ENCODE measurements around the gene REP15.
A peak's percentile ranks its signal among the peaks of the same experiment; 100 is the strongest.
"Not testable (repeated sequence)": the region's sequence is repeated elsewhere in the genome, so short reads cannot be mapped to it uniquely, and the experiment has no call there.

REP15 gene

GRCh38 chr12:27696293-27696652 lies at the start of gene REP15:
Gene REP15, plus strand, starts transcription at chr12:27696447. Its CDS starts 116 bp downstream, at chr12:27696563.
- DNase-seq (ENCODE audit: low read depth), result no peak
- H3K4me3 ChIP-seq (ENCODE audit: control insufficient read depth, low read depth, low read length), result no peak within 1 kb of the TSS
- TF ChIP-seq CTCF (conservative IDR thresholded peaks at IDR 0.05; ENCODE audit: control insufficient read depth, insufficient read depth, low read depth, low read length), result no peak

GRCh38 chr12:27650011-27650410 lies 46.2 kb upstream of the REP15 start:
- H3K4me3 ChIP-seq (ENCODE audit: control insufficient read depth, low read depth, low read length), result no peak overlapping the region
- TF ChIP-seq CTCF (conservative IDR thresholded peaks at IDR 0.05; ENCODE audit: control insufficient read depth, insufficient read depth, low read depth, low read length), result no peak

GRCh38 chr12:27651201-27651600 lies 45.0 kb upstream of the REP15 start:
- H3K4me3 ChIP-seq (ENCODE audit: control insufficient read depth, low read depth, low read length), result no peak overlapping the region
- TF ChIP-seq CTCF (conservative IDR thresholded peaks at IDR 0.05; ENCODE audit: control insufficient read depth, insufficient read depth, low read depth, low read length), result no peak
- peak; percentile 46 for DNase-seq (ENCODE audit: low read depth)

More at GRCh38 chr12:27650011-27650410, 46.2 kb upstream of the REP15 start:
- no peak for DNase-seq (ENCODE audit: low read depth)

GRCh38 chr12:27652174-27652763 lies 44.0 kb upstream of the REP15 start:
- TF ChIP-seq CTCF (conservative IDR thresholded peaks at IDR 0.05; ENCODE audit: control insufficient read depth, insufficient read depth, low read depth, low read length), result peak; percentile 91
- H3K4me3 ChIP-seq (ENCODE audit: control insufficient read depth, low read depth, low read length), result no peak overlapping the region
- peak; percentile 90 for DNase-seq (ENCODE audit: low read depth)

GRCh38 chr12:27653661-27654060 lies 42.6 kb upstream of the REP15 start:
- no peak for TF ChIP-seq CTCF (conservative IDR thresholded peaks at IDR 0.05; ENCODE audit: control insufficient read depth, insufficient read depth, low read depth, low read length)
- DNase-seq (ENCODE audit: low read depth), result no peak

GRCh38 chr12:27655476-27655875 lies 40.8 kb upstream of the REP15 start:
- not testable (repeated sequence) for H3K4me3 ChIP-seq (ENCODE audit: control insufficient read depth, low read depth, low read length); DNase-seq (ENCODE audit: low read depth)

More at GRCh38 chr12:27653661-27654060, 42.6 kb upstream of the REP15 start:
- no peak overlapping the region for H3K4me3 ChIP-seq (ENCODE audit: control insufficient read depth, low read depth, low read length)

- peak; percentile 40 for DNase-seq (ENCODE audit: low read depth)
- no peak overlapping the region for H3K4me3 ChIP-seq (ENCODE audit: control insufficient read depth, low read depth, low read length)
- no peak for TF ChIP-seq CTCF (conservative IDR thresholded peaks at IDR 0.05; ENCODE audit: control insufficient read depth, insufficient read depth, low read depth, low read length)
Observed at GRCh38 chr12:27657296-27657695, 39.0 kb upstream of the REP15 start.

All from fibroblast of mammary gland (primary cell).